Neural progenitor cell (in vitro differentiated cells): ENCODE measurements around the gene ATP23.

Source experiments
- EZH2 ChIP-seq: fragments of 200-600 bp; sonication (generic); IDR thresholded peaks from 2 replicates; pipeline ENCODE4 v1.6.1; 2017; ENCODE audit warnings: antibody characterized with exemption, mild to moderate bottlenecking, moderate library complexity
- TF ChIP-seq, protein P1 (sequence below): fragments of 200-600 bp; sonication (generic); IDR thresholded peaks from 2 replicates; pipeline ENCODE4 v1.5.1; 2017; ENCODE audit warnings: antibody characterized with exemption, mild to moderate bottlenecking

DNA sequence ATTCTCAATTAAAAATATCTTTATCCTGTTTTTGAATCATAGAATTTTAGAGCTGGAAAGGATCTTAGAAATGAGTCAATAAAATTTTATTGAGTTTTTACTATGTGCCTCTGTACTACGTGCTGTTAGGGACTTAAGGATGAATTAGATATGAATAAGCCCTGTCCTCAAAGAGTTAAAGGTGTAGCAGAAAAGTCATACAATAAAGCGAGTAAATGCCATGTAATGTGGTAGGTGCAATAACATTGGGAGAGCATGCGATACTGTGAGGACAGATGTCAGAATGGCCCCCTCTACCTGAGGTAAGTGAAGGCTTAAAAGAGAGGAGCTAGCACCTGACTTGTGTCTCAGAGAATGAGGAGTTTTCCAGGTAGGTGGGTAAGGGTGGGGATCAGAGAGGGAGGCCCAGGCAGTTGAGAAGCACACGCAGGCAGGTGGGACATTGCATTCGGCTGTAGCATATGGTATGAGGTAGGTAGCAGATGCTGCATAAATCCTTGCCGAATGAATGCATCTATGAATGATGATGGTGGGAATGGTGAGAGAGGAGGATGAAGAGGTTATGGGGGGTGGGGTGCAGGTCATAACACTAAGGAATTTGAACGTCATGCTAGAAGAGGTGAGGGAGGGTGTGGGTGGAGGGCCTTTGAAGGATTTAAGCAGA is 35.4 kb upstream of the ATP23 start:
- TF ChIP-seq, protein P1, sequence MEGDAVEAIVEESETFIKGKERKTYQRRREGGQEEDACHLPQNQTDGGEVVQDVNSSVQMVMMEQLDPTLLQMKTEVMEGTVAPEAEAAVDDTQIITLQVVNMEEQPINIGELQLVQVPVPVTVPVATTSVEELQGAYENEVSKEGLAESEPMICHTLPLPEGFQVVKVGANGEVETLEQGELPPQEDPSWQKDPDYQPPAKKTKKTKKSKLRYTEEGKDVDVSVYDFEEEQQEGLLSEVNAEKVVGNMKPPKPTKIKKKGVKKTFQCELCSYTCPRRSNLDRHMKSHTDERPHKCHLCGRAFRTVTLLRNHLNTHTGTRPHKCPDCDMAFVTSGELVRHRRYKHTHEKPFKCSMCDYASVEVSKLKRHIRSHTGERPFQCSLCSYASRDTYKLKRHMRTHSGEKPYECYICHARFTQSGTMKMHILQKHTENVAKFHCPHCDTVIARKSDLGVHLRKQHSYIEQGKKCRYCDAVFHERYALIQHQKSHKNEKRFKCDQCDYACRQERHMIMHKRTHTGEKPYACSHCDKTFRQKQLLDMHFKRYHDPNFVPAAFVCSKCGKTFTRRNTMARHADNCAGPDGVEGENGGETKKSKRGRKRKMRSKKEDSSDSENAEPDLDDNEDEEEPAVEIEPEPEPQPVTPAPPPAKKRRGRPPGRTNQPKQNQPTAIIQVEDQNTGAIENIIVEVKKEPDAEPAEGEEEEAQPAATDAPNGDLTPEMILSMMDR, result no peak
- no peak for TF ChIP-seq EZH2
